Panc1 (cell line): Measurements from ENCODE around the gene IQCH.

Experiments
- POLR2AphosphoS5 ChIP-seq: IDR thresholded peaks from 2 replicates; pipeline ENCODE4 v1.6.1; 2012; ENCODE audit warnings: mild to moderate bottlenecking, low read depth, low read length, moderate library complexity
- TF ChIP-seq, protein P1 (sequence below): fragments of 450-650 bp; IDR thresholded peaks from 2 replicates; pipeline ENCODE4 v1.5.1; 2017; ENCODE audit warnings: mild to moderate bottlenecking
- TF ChIP-seq, protein P2 (sequence below), 2 experiments: IDR thresholded peaks; 2 replicates each; pipeline ENCODE4 v1.6.1; 2011 to 2012; ENCODE audit warnings: low read depth in 2 of 2, control low read depth in 1 of 2, low read length in 1 of 2, mild to moderate bottlenecking in 1 of 2, moderate library complexity in 1 of 2; ENCODE audit not compliant: insufficient read depth in 1 of 2

DNA sequence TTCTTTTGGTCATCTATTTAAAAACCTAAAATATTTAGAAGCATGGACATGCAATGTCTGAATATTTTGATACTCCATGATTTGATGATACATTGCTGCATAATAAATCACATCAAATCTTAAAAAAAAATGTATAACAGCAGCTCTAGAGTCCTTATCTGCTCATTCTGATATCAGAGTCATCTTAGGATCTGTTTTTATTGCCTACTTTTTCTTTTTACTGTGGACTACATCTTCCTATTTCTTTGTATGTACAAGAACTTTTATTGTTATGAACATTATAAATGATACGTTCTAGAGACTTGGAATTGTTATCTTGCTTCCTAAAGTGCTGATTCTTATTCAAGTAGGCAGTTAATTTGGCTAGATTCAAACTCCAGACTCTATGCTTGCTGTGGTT lies 72.7 kb downstream of the IQCH start:
- TF ChIP-seq, protein P1, sequence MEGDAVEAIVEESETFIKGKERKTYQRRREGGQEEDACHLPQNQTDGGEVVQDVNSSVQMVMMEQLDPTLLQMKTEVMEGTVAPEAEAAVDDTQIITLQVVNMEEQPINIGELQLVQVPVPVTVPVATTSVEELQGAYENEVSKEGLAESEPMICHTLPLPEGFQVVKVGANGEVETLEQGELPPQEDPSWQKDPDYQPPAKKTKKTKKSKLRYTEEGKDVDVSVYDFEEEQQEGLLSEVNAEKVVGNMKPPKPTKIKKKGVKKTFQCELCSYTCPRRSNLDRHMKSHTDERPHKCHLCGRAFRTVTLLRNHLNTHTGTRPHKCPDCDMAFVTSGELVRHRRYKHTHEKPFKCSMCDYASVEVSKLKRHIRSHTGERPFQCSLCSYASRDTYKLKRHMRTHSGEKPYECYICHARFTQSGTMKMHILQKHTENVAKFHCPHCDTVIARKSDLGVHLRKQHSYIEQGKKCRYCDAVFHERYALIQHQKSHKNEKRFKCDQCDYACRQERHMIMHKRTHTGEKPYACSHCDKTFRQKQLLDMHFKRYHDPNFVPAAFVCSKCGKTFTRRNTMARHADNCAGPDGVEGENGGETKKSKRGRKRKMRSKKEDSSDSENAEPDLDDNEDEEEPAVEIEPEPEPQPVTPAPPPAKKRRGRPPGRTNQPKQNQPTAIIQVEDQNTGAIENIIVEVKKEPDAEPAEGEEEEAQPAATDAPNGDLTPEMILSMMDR: no peak
- no peak for TF ChIP-seq POLR2AphosphoS5
- TF ChIP-seq, protein P2, sequence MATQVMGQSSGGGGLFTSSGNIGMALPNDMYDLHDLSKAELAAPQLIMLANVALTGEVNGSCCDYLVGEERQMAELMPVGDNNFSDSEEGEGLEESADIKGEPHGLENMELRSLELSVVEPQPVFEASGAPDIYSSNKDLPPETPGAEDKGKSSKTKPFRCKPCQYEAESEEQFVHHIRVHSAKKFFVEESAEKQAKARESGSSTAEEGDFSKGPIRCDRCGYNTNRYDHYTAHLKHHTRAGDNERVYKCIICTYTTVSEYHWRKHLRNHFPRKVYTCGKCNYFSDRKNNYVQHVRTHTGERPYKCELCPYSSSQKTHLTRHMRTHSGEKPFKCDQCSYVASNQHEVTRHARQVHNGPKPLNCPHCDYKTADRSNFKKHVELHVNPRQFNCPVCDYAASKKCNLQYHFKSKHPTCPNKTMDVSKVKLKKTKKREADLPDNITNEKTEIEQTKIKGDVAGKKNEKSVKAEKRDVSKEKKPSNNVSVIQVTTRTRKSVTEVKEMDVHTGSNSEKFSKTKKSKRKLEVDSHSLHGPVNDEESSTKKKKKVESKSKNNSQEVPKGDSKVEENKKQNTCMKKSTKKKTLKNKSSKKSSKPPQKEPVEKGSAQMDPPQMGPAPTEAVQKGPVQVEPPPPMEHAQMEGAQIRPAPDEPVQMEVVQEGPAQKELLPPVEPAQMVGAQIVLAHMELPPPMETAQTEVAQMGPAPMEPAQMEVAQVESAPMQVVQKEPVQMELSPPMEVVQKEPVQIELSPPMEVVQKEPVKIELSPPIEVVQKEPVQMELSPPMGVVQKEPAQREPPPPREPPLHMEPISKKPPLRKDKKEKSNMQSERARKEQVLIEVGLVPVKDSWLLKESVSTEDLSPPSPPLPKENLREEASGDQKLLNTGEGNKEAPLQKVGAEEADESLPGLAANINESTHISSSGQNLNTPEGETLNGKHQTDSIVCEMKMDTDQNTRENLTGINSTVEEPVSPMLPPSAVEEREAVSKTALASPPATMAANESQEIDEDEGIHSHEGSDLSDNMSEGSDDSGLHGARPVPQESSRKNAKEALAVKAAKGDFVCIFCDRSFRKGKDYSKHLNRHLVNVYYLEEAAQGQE (IDR thresholded peaks at IDR 0.05; ENCODE audit: insufficient read depth in 1 of 2, low read depth in 2 of 2, low read length in 1 of 2): no peak
